ENCODE measurements around the gene CUL9. TPM values are rescaled to one million over a fixed set of nuclear protein-coding genes. Genes with fewer than 3 reads are reported as not detected.

Gene CUL9
- total and polyA plus RNA-seq, 2 experiments from 2014 or later = 2.6 to 11.3 TPM

DNA sequence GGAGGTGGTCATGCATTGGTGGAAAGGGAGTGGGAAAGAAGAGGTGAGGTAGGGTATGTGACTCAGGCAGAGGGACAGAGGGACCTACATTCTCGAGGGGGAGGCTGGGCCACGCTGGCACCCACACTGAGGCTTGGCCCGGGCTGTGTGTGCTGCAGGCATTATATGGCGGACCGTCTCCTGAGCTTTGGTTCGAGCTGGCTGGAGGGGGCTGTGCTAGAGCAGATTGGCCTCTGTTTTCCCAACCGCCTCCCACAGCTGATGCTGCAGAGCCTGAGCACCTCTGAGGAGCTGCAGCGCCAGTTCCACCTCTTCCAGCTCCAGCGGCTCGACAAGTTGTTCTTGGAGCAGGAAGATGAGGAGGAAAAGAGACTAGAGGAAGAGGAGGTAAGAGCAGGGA, 23.9 kb downstream of the CUL9 start:
- no peaks in the 10 kb centered on the region; the same call in 1 of the 3 replicates for H3K4me1 Mint-ChIP-seq

More for the DNA sequence above, 23.9 kb downstream of the CUL9 start:
- Histone ChIP-seq H3K4me3 (no peak overlapping the region), H3K79me2 (replicated peaks; ENCODE audit: insufficient read depth) (no peaks in the 10 kb centered on the region), H3K4me1 (ENCODE audit: insufficient read depth) (no peaks in the 10 kb centered on the region), H2AFZ (no peak overlapping the region), H3K27me3 (ENCODE audit: insufficient read depth) (no peaks in the 10 kb centered on the region), H4K20me1 (replicated peaks; ENCODE audit: insufficient read depth) (no peaks in the 10 kb centered on the region), H3K9me2 (ENCODE audit: insufficient read depth) (no peaks in the 10 kb centered on the region), H3K36me3 (ENCODE audit: insufficient read depth) (no peaks in the 10 kb centered on the region), H3K4me2 (no peak overlapping the region), H3K27ac (ENCODE audit: low read depth) (no peak overlapping the region), H3F3A (replicated peaks; ENCODE audit: low read depth) (no peaks in the 10 kb centered on the region)
- TF ChIP-seq, protein P1, sequence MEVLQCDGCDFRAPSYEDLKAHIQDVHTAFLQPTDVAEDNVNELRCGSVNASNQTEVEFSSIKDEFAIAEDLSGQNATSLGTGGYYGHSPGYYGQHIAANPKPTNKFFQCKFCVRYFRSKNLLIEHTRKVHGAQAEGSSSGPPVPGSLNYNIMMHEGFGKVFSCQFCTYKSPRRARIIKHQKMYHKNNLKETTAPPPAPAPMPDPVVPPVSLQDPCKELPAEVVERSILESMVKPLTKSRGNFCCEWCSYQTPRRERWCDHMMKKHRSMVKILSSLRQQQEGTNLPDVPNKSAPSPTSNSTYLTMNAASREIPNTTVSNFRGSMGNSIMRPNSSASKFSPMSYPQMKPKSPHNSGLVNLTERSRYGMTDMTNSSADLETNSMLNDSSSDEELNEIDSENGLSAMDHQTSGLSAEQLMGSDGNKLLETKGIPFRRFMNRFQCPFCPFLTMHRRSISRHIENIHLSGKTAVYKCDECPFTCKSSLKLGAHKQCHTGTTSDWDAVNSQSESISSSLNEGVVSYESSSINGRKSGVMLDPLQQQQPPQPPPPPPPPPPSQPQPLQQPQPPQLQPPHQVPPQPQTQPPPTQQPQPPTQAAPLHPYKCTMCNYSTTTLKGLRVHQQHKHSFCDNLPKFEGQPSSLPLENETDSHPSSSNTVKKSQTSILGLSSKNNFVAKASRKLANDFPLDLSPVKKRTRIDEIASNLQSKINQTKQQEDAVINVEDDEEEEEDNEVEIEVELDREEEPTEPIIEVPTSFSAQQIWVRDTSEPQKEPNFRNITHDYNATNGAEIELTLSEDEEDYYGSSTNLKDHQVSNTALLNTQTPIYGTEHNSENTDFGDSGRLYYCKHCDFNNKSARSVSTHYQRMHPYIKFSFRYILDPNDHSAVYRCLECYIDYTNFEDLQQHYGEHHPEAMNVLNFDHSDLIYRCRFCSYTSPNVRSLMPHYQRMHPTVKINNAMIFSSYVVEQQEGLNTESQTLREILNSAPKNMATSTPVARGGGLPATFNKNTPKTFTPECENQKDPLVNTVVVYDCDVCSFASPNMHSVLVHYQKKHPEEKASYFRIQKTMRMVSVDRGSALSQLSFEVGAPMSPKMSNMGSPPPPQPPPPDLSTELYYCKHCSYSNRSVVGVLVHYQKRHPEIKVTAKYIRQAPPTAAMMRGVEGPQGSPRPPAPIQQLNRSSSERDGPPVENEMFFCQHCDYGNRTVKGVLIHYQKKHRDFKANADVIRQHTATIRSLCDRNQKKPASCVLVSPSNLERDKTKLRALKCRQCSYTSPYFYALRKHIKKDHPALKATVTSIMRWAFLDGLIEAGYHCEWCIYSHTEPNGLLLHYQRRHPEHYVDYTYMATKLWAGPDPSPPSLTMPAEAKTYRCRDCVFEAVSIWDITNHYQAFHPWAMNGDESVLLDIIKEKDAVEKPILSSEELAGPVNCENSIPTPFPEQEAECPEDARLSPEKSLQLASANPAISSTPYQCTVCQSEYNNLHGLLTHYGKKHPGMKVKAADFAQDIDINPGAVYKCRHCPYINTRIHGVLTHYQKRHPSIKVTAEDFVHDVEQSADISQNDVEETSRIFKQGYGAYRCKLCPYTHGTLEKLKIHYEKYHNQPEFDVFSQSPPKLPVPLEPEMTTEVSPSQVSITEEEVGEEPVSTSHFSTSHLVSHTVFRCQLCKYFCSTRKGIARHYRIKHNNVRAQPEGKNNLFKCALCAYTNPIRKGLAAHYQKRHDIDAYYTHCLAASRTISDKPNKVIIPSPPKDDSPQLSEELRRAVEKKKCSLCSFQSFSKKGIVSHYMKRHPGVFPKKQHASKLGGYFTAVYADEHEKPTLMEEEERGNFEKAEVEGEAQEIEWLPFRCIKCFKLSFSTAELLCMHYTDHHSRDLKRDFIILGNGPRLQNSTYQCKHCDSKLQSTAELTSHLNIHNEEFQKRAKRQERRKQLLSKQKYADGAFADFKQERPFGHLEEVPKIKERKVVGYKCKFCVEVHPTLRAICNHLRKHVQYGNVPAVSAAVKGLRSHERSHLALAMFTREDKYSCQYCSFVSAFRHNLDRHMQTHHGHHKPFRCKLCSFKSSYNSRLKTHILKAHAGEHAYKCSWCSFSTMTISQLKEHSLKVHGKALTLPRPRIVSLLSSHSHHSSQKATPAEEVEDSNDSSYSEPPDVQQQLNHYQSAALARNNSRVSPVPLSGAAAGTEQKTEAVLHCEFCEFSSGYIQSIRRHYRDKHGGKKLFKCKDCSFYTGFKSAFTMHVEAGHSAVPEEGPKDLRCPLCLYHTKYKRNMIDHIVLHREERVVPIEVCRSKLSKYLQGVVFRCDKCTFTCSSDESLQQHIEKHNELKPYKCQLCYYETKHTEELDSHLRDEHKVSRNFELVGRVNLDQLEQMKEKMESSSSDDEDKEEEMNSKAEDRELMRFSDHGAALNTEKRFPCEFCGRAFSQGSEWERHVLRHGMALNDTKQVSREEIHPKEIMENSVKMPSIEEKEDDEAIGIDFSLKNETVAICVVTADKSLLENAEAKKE (CRISPR knock-in tag; IDR thresholded peaks at IDR 0.05) = no peak
- TF ChIP-seq, protein P2, sequence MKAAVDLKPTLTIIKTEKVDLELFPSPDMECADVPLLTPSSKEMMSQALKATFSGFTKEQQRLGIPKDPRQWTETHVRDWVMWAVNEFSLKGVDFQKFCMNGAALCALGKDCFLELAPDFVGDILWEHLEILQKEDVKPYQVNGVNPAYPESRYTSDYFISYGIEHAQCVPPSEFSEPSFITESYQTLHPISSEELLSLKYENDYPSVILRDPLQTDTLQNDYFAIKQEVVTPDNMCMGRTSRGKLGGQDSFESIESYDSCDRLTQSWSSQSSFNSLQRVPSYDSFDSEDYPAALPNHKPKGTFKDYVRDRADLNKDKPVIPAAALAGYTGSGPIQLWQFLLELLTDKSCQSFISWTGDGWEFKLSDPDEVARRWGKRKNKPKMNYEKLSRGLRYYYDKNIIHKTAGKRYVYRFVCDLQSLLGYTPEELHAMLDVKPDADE (IDR thresholded peaks at IDR 0.05) = no peak
- TF ChIP-seq REST (IDR thresholded peaks at IDR 0.05; ENCODE audit: unreplicated experiment) (no peak), EZH2phosphoT487 (IDR thresholded peaks at IDR 0.05; ENCODE audit: unreplicated experiment) (no peak), ZNF331 (CRISPR knock-in tag; IDR thresholded peaks at IDR 0.05; ENCODE audit: low read depth) (no peak)
- Mint-ChIP-seq H3K27ac (no peak overlapping the region; the same call in 1 of the 2 replicates), H3K9me3 (no peaks in the 10 kb centered on the region), H3K27me3 (ENCODE audit: insufficient read depth, low read depth, poor library complexity) (peaks cover 8% of the 10 kb centered on the region), H3K36me3 (ENCODE audit: low read depth) (no peaks in the 10 kb centered on the region), H3K4me3 (no peak overlapping the region)
- DNase-seq (ENCODE audit: low spot score) (no peak), ATAC-seq (no peak)
